ENCODE measurements around the gene ACO2.

The ACO2 gene

DNA sequence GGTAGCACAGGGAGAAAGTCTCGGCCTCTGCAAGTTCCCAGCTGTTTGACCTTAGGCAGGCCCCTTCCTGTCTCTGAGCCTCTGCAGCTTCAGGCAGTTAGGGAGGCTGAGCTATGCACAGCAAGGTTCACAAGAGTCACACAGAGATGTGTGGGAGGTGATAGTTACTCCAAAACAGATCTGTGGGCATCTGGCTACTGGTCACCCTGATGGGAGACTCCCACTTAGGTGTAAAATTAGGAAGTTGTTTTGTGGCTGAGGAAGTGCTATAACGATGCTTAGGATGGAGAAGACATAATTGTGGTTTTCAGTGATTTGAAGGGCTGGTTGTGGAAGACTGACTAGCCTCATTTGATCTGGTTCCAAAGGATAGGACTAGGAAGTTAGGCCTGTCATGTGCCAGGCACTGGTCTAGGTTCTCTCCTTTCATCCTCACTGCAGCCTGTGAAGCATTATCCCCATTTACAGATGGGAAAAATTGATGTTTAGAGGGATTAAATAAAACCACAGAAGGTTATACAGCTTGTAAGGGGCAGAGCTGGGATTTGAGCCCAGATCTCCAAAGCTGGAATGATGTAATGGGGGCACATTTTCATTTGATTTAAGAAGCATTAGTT lies 13.5 kb downstream of the ACO2 start:
- TF ChIP-seq, protein P1, sequence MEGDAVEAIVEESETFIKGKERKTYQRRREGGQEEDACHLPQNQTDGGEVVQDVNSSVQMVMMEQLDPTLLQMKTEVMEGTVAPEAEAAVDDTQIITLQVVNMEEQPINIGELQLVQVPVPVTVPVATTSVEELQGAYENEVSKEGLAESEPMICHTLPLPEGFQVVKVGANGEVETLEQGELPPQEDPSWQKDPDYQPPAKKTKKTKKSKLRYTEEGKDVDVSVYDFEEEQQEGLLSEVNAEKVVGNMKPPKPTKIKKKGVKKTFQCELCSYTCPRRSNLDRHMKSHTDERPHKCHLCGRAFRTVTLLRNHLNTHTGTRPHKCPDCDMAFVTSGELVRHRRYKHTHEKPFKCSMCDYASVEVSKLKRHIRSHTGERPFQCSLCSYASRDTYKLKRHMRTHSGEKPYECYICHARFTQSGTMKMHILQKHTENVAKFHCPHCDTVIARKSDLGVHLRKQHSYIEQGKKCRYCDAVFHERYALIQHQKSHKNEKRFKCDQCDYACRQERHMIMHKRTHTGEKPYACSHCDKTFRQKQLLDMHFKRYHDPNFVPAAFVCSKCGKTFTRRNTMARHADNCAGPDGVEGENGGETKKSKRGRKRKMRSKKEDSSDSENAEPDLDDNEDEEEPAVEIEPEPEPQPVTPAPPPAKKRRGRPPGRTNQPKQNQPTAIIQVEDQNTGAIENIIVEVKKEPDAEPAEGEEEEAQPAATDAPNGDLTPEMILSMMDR (IDR thresholded peaks at IDR 0.05; ENCODE audit: poor library complexity, severe bottlenecking) = no peak
- no peaks in the 10 kb centered on the region for H3K27me3 ChIP-seq (ENCODE audit: insufficient read depth, poor library complexity, severe bottlenecking)
- DNase-seq (ENCODE audit: low spot score) = no peak
- H3K27ac ChIP-seq (ENCODE audit: poor library complexity, severe bottlenecking) = no peak overlapping the region
- H3K4me3 ChIP-seq (ENCODE audit: severe bottlenecking) = no peak overlapping the region
- no peaks in the 10 kb centered on the region for H3K4me1 ChIP-seq (ENCODE audit: insufficient read depth, poor library complexity, severe bottlenecking)
- H3K36me3 ChIP-seq (ENCODE audit: low read depth) = peaks cover 2% of the 10 kb centered on the region
- ATAC-seq (ENCODE audit: low read depth) = no peak
- H3K9me3 ChIP-seq (ENCODE audit: severe bottlenecking) = no peaks in the 10 kb centered on the region

DNA sequence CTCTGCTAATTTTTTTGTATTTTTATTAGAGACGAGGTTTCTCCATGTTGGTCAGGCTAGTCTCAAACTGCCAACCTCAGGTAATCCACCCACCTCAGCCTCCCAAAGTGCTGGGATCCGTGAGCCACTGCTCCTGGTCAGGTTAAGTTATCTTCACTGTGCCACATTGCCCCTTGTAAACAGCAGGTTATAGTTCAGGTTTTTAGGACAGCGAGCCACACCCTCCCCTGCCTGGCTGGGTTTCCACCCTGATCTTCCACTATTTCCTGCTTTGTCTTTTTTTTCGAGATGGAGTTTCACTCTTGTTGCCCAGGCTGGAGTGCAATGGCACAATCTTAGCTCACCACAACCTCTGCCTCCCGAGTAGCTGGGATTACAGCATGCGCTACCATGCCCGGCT lies 16.1 kb downstream of the ACO2 start:
- Histone ChIP-seq H3K9me3 (ENCODE audit: severe bottlenecking) (no peaks in the 10 kb centered on the region), H3K4me1 (ENCODE audit: insufficient read depth, poor library complexity, severe bottlenecking) (no peaks in the 10 kb centered on the region), H3K27ac (ENCODE audit: poor library complexity, severe bottlenecking) (no peak overlapping the region), H3K27me3 (ENCODE audit: insufficient read depth, poor library complexity, severe bottlenecking) (no peaks in the 10 kb centered on the region), H3K36me3 (ENCODE audit: low read depth) (no peaks in the 10 kb centered on the region), H3K4me3 (ENCODE audit: severe bottlenecking) (no peak overlapping the region)
- TF ChIP-seq, protein P1 (IDR thresholded peaks at IDR 0.05; ENCODE audit: poor library complexity, severe bottlenecking) = no peak
- ATAC-seq (ENCODE audit: low read depth) (no peak), DNase-seq (ENCODE audit: low spot score) (no peak)

GRCh38 chr22:41487037-41487935 lies 18.4 kb downstream of the ACO2 start:
- H3K9me3 ChIP-seq (ENCODE audit: severe bottlenecking) = no peaks in the 10 kb centered on the region
- TF ChIP-seq, protein P1 (IDR thresholded peaks at IDR 0.05; ENCODE audit: poor library complexity, severe bottlenecking) = no peak
- no peak overlapping the region for H3K27ac ChIP-seq (ENCODE audit: poor library complexity, severe bottlenecking)
- H3K4me3 ChIP-seq (ENCODE audit: severe bottlenecking) = no peak overlapping the region
- no peak for DNase-seq (ENCODE audit: low spot score)
- no peaks in the 10 kb centered on the region for H3K36me3 ChIP-seq (ENCODE audit: low read depth)
- no peaks in the 10 kb centered on the region for H3K4me1 ChIP-seq (ENCODE audit: insufficient read depth, poor library complexity, severe bottlenecking)
- no peaks in the 10 kb centered on the region for H3K27me3 ChIP-seq (ENCODE audit: insufficient read depth, poor library complexity, severe bottlenecking)
- ATAC-seq (ENCODE audit: low read depth) = no peak

DNA sequence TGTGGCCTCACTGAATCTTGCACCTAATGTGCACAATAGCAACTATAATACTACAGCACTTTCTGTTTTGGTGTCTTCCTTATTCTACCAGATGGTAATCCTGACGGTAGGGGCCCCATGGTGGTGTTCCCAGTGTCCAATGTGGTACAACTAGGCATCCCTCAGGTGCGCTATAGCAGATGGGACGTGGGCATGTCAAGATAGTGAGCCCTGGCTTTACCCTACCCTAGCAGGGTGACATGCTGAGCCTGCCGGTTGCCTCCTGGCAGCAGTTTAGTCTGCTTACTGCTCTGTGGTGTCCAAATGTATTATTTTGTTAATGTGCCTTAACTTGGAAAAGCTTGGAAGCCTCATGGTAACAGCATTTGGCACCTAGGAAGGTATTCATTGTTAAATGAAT lies 19.2 kb downstream of the ACO2 start:
- Histone ChIP-seq H3K4me1 (ENCODE audit: insufficient read depth, poor library complexity, severe bottlenecking) (no peaks in the 10 kb centered on the region), H3K9me3 (ENCODE audit: severe bottlenecking) (no peaks in the 10 kb centered on the region), H3K4me3 (ENCODE audit: severe bottlenecking) (no peak overlapping the region), H3K36me3 (ENCODE audit: low read depth) (no peaks in the 10 kb centered on the region), H3K27ac (ENCODE audit: poor library complexity, severe bottlenecking) (no peak overlapping the region), H3K27me3 (ENCODE audit: insufficient read depth, poor library complexity, severe bottlenecking) (no peaks in the 10 kb centered on the region)
- no peak for DNase-seq (ENCODE audit: low spot score)
- TF ChIP-seq, protein P1 (IDR thresholded peaks at IDR 0.05; ENCODE audit: poor library complexity, severe bottlenecking) = no peak
- ATAC-seq (ENCODE audit: low read depth) = no peak
